GM19043 (cell line): ENCODE data around the gene UBE2V1.
"Not testable (repeated sequence)": the region's sequence is repeated elsewhere in the genome, so short reads cannot be mapped to it uniquely, and the experiment has no call there.

Source experiments
- ATAC-seq: cut with Tn5 transposase; IDR thresholded peaks from one replicate; pipeline ENCODE4 v1.9.1; 2021; ENCODE audit warnings: low read depth; ENCODE audit not compliant: unreplicated experiment

The UBE2V1 gene

DNA sequence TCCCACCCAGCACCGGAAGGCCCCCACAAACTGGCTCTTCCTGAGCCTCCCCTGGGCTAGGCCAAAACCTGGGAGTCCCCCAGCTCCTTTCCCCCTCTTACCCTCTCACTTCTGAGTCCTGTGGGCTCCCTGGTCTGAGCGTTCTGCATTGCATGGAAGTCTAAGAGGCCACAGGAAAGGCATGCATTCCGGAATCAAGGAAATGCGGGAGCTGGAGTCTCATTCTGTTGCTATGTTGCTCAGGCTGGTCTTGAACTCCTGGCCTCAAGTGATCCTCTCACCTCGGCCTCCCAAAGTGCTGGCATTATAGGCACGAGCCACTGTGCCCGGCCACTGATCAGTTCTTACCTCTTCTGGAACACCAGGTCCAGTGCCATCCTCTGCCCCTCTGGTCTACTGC lies 45.9 kb downstream of the UBE2V1 start:
- no peak for ATAC-seq

DNA sequence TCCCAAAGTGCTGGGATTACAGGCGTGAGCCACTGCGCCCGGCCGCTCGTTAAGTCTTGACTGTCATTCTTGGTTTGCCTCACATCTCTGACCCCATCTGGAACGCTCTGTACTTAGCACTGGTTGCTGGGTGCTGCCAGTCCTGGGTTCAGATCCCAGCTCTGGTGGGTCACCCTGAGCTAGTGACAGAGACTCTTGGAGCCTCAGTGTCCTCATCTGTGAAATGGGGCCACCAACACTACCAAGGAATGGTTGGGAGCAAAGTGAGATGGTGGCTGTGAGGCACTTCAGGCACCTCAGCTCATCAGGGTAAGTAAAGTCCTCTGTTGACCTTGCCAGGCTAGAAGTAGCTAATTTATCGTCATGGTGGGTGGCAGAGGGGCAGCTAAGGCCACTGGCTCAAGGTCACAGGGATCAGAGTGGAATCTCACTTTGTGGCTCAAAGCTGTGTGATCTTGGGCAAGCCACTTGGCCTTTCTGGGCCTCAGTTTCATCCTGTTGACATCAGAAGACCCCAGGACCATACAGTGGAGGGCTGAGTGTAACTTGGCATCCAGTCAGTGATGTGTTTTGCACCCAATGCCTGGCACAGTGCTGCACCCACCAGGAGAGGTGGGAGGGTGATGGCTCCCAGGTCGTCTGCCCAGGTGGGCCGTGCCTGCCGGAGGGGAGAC lies 46.7 kb downstream of the UBE2V1 start:
- no peak for ATAC-seq

- ATAC-seq: no peak
These were observed 47.7 kb downstream of the UBE2V1 start for GRCh38 chr20:50065325-50065615.

DNA sequence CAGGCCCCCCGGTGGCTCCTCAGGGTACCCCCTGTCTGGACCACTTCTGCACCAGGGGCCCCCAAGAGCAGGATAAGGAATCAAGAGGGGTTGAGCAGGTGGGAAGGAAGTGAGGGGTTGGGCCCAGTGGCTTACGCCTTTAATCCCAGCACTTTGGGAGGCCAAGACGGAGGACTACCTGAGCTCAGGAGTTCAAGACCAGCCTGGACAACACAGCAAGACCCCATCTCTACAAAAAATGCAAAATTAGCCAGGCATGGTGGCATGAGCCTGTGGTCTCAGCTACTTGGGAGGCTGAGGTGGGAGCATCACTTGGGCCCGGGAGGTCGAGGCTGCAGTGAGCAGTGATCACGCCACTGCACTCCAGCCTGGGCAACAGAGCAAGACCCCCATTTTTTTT lies 49.2 kb downstream of the UBE2V1 start:
- ATAC-seq: not testable (repeated sequence)

GRCh38 chr20:50062006-50062838 lies 50.7 kb downstream of the UBE2V1 start:
- ATAC-seq: no peak

DNA sequence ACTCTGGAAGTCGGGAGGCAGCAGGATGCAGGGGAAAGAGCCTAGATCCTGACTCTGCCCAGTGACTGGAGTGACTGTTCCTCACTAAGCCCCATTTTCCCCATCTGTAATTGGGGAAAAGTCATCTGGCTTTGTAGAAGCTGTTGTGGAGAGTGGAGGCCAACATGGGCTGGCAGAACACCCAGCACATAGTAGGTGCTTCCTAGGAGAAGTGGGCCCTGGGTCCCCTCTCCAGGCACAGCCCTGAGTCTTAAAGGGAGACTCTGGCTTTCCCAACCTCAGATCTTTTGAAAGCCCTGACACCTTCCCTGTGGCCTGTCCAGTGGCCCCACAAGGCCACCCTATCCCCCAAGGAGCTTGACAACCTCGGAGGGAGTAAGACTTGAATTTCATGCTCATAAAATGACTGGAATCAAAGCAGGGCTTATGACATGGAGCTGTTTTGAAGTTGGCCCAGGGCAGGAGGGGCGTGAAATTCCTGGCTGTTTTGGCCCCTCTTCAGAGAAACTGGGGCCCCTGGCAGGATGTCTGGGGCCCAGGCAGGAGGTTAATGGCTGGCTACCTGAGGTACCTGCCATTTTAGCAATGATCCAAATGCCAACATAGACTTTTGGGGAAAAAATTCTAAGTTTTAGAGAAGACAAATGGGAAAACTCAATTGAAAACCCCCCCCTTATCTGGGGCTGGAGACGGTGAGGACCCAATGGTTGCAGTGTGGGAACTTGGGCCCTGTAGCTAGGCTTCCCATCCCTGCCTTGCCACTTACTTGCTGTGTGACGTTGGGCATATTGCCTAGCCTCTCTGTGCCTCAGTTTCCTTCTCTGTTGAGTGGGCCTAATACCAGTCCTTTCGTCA lies 51.6 kb downstream of the UBE2V1 start:
- ATAC-seq: no peak

- ATAC-seq: no peak
These were observed 54.1 kb downstream of the UBE2V1 start for GRCh38 chr20:50058662-50059402.

DNA sequence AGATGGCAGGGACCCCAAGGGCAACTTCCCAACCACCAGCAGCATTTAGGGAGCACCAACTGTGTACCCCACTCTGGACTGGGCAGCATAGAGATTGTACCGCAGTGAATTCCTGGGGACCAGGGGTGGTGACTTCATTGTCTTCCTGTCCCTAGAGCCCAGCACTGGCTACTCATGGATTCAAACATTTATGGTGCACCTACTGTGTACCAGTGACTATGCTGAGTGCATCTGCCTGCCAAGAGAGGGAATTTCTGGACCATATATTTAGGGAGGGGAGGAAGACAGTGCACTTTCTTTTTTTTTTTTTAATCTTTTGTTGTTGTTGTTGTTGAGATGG lies 55.3 kb downstream of the UBE2V1 start:
- no peak for ATAC-seq

DNA sequence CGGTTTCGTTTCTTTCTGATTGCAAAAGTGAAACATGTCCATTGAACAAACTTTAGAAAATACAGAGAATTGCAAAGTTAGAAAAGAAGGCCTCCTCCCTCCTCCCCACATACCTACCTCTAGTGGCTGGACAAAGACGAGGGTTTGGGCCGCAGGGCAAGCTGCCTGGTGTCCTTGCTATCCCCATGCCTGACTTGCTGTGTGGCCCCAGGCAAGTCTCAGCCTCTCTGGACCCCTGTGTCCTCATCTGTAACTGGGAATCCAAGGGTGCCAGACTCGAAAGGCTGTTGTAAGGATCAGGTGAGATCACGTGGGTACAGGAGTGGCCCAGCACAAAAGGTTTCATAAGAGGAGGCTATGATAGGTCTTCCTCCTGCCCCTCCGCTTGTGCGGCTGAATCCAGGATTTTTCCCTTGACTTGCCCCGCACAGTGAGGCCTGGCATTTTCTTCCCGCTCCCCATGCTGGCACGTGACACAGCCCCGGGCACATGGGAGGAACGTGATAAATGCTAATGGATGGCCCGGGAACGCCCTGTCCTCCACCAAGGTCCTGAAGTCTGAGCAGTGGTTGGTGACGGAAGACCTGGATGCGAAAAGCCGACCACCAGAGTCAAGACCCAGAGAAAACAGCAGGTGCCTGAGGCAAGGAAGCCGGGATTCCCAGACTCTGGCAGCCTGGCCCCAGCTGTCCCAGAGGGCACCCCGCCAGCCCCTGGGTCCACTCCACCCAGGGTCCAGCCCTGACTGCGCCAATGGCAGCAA lies 55.8 kb downstream of the UBE2V1 start:
- no peak for ATAC-seq

- ATAC-seq: no peak
These were observed 56.5 kb downstream of the UBE2V1 start for GRCh38 chr20:50056408-50056926.

DNA sequence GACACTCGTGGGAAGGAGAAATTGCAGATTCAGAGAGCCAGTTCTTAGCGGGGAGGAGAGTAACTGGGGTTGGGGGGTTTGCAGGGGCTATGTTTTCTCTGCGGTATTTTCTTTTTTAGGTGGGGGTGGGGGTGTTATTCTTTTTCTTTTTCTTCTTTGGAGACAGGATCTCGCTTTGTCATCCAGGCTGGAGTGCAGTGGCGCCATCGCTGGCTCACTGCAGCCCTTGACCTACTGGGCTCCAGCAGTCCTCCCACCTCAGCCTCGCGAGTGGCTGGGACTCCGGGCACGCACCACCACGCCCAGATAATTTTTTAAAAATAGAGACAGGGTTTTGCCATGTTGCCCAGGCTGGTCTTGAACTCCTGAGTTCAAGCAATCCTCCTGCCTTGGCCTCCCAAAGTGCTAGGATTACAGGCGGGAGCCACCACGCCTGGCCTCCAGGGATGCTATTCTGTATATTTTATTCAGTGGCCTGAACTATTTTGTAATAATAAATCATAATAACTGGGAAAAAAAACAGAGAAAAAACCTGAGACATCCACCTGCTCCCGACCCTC lies 57.3 kb downstream of the UBE2V1 start:
- no peak for ATAC-seq

- ATAC-seq: no peak
These were observed 58.1 kb downstream of the UBE2V1 start for GRCh38 chr20:50054626-50055511.

DNA sequence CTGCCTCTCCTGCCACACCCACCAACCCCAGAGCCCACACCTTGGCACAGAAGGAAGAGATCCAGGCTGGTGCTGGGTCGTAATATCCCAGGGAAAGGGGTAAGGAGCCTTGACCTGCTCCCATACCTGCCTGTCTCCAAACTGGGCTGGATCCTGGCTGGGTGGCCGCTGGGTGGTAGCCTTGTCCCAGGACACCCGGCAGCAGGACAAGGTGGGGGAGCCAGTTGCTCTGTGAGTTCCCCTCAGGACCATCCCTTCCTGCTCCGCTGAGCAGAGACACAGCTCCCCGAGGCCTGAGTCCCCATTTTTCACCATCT lies 58.8 kb downstream of the UBE2V1 start:
- ATAC-seq: no peak

GRCh38 chr20:50053362-50054230 lies 59.4 kb downstream of the UBE2V1 start:
- no peak for ATAC-seq

DNA sequence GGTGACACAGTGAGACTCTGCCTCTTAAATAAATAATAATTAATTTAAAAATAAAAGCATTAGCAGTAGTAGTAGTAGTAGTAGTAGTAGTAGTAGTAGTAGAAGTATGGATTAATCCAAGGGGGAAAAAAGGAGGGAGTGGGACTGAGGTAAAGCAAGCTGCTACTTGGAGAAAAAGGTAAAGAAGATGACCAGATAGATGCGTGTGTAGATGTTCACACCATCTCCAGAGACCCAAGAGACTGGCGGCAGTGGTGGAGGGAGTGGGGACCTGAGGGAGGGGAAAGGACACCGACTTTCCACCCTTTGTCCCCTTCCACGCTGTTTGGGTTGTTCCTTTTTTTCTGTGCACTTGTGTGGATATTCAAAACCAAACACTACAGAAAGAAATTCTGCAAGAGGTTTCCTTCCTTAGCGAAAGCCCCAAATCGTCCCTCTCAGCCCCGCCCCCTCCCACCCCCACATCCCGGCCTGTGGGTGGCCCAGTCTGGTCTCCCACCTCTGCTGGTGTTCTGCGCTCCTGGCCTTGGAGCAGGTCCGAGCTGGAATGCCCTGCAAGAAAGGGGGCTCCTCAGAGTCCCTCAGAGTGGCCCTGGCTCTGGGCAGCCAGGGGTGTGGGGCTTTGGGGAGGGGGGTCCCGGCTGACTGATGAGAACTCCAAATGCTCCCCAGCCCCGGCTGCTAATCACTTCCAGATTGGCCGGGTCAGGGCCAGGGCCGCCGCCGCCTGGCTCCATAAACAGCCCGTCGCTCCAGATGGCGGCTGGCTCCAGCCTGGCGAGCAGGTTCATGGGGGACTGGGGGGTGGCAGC lies 60.2 kb downstream of the UBE2V1 start:
- no peak for ATAC-seq

- ATAC-seq: no peak
These were observed 62.2 kb downstream of the UBE2V1 start for GRCh38 chr20:50050660-50051308.

GRCh38 chr20:50050214-50050613 lies 62.7 kb downstream of the UBE2V1 start:
- ATAC-seq: no peak
